GM12878 (cell line): Measurements from ENCODE around the gene SMAD9. TPM values are rescaled to one million over a fixed set of nuclear protein-coding genes. Genes with fewer than 3 reads are reported as not detected.

Experiments
- ATAC-seq: fragments of 200-7000 bp; cut with Tn5 transposase; 3 replicates; pipeline ENCODE4 v1.9.1; 2020; ENCODE audit warnings: mild to moderate bottlenecking, moderate library complexity
- BruUV-seq: library from RNA; stranded (reverse); fragments of 400-500 nt; replicated peaks from 2 replicates; lab custom pipeline; 2021; lab: Mats Ljungman, UMichigan
- CTCF ChIA-PET: fragments of 300-600 bp; sonication (Branson Sonifier 250); formaldehyde crosslinking; extraction: SDS; loops from one replicate; lab custom pipeline; 2021; ENCODE audit warnings: inconsistent platforms; lab: Yijun Ruan, JAX
- POLR2A ChIA-PET: fragments of 350-600 bp; formaldehyde crosslinking; extraction: SDS; loops from one replicate; lab custom pipeline; 2021; ENCODE audit warnings: inconsistent platforms; lab: Charles Lee
- RAD21 ChIA-PET: fragments of 300-600 bp; sonication (Branson Sonifier 250); formaldehyde crosslinking; loops from one replicate; lab custom pipeline; 2023; ENCODE audit warnings: antibody characterized with exemption; ENCODE audit not compliant: unreplicated experiment; lab: Charles Lee
- SMC1A ChIA-PET: fragments of 300-600 bp; sonication (Branson Sonifier 250); formaldehyde crosslinking; loops from one replicate; lab custom pipeline; 2023; ENCODE audit not compliant: unreplicated experiment, uncharacterized antibody; lab: Charles Lee
- DNase-seq: peaks from one replicate; pipeline ENCODE4 v3.0.0-alpha.2; 2011; ENCODE audit warnings: low read depth, low spot score
- FAIRE-seq: peaks from 3 replicates; lab custom pipeline; 2011; peaks lifted over from hg19 to GRCh38; lab: Jason Lieb, UNC
- H2AFZ ChIP-seq: 2 replicates; pipeline ENCODE4 v1.6.0; 2011; ENCODE audit warnings: low read depth, low read length, control low read depth; ENCODE audit not compliant: control insufficient read depth
- H3K27ac ChIP-seq: 2 replicates; pipeline ENCODE4 v1.5.1; 2011; ENCODE audit warnings: control low read depth; ENCODE audit not compliant: control insufficient read depth, insufficient read depth
- H3K27me3 ChIP-seq, 2 experiments: replicated peaks in 1 of 2; 2 replicates each; pipeline versions ENCODE4 v1.6.0 to v1.6.1; 2011; ENCODE audit warnings: low read length in 1 of 2; ENCODE audit not compliant: control insufficient read depth in 2 of 2, insufficient read depth in 2 of 2
- H3K36me3 ChIP-seq, 2 experiments: 2 replicates each; pipeline ENCODE4 v1.5.1; 2011; ENCODE audit warnings: low read length in 1 of 2; ENCODE audit not compliant: control insufficient read depth in 2 of 2, insufficient read depth in 2 of 2
- H3K4me1 ChIP-seq: 2 replicates; pipeline ENCODE4 v1.6.1; 2011; ENCODE audit warnings: mild to moderate bottlenecking, low read length, moderate library complexity, mixed read lengths; ENCODE audit not compliant: control insufficient read depth, insufficient read depth
- H3K4me2 ChIP-seq: 2 replicates; pipeline ENCODE4 v1.6.0; 2011; ENCODE audit warnings: control low read depth; ENCODE audit not compliant: control insufficient read depth, insufficient read depth
- H3K4me3 ChIP-seq: fragments of 200-600 bp; sonication (generic); 2 replicates; pipeline ENCODE4 v1.5.1; 2016
- H3K79me2 ChIP-seq: 2 replicates; pipeline ENCODE4 v1.6.0; 2011; ENCODE audit warnings: low read length; ENCODE audit not compliant: control insufficient read depth, insufficient read depth
- H3K9ac ChIP-seq: 2 replicates; pipeline ENCODE4 v1.8.0; 2011; ENCODE audit warnings: low read length, control low read depth, mixed read lengths; ENCODE audit not compliant: control insufficient read depth, insufficient read depth
- H3K9me3 ChIP-seq: replicated peaks from 3 replicates; pipeline ENCODE4 v1.5.1; 2011; ENCODE audit warnings: mild to moderate bottlenecking, low read length; ENCODE audit not compliant: control insufficient read depth, insufficient read depth
- H4K20me1 ChIP-seq: 2 replicates; pipeline ENCODE4 v1.6.0; 2011; ENCODE audit not compliant: control insufficient read depth, insufficient read depth
- CBFB ChIP-seq: IDR thresholded peaks from 2 replicates; pipeline ENCODE4 v1.6.1; 2016; ENCODE audit warnings: antibody characterized with exemption, low read depth
- NFYB ChIP-seq: IDR thresholded peaks from 2 replicates; pipeline ENCODE4 v1.6.1; 2011; ENCODE audit warnings: low read depth, mild to moderate bottlenecking, low read length, improper control_type of control experiment, moderate library complexity; ENCODE audit not compliant: insufficient read depth
- PAX5 ChIP-seq: IDR thresholded peaks from 2 replicates; pipeline ENCODE4 v1.6.1; 2011; ENCODE audit warnings: low read depth, low read length, borderline replicate concordance
- TCF3 ChIP-seq: IDR thresholded peaks from 2 replicates; pipeline ENCODE4 v1.6.1; 2012; ENCODE audit warnings: low read depth, mild to moderate bottlenecking, low read length, borderline replicate concordance; ENCODE audit not compliant: insufficient read depth
- WGBS: methylation state at CpG from one replicate; pipeline ENCODE4 v1.1.6; 2016; ENCODE audit warnings: low lambda C conversion rate; ENCODE audit not compliant: insufficient replicate concordance, insufficient coverage; ENCODE audit errors: missing lambda C conversion rate; 5-methylcytosine and 5-hydroxymethylcytosine counted together
- in situ Hi-C: fragments of 300-500 bp; cut with MboI; formaldehyde crosslinking; loops from 9 replicates; pipeline ENCODE4 v1.14.3; 2018; ENCODE audit warnings: mixed read lengths
- intact Hi-C: fragments of 100-400 bp; cut with micrococcal nuclease; formaldehyde crosslinking; loops from one replicate; pipeline ENCODE4 v1.14.2; 2022; ENCODE audit not compliant: unreplicated experiment
- polyA plus RNA-seq, 11 experiments: library from polyadenylated mRNA; depleted of rRNA in 4 of 11; unstranded in 6 of 11; stranded (reverse) in 5 of 11; fragments of >200 nt; fragmentation: Nextera tagmentation in 4 of 11; fragmentation: Illumina TruSeq in 1 of 11; extraction: Ambion mirVana in 4 of 11; extraction: Trizol in 1 of 11; gene quantifications; 1 replicate in 1 of 11; 2 replicates in 10 of 11; pipeline versions ENCODE4 v1.2.1 to v1.2.3, GENCODE V29; 2011 to 2016; ENCODE audit warnings: inconsistent platforms in 2 of 11, missing spikeins in 2 of 11, low read depth in 1 of 11
- total RNA-seq, 4 experiments: library from RNA; depleted of rRNA in 3 of 4; stranded (reverse); fragments of >200 nt in 3 of 4; fragmentation: Illumina TruSeq in 1 of 4; extraction: Trizol in 1 of 4; gene quantifications; 2 replicates each; pipeline versions ENCODE4 v1.2.1 to v1.2.3, GENCODE V29; 2013 to 2021
- TF ChIP-seq, protein P1 (sequence below): fragments of 450-650 bp; IDR thresholded peaks from 2 replicates; pipeline ENCODE4 v1.6.1; 2016; ENCODE audit warnings: mild to moderate bottlenecking
- TF ChIP-seq, protein P2 (sequence below): IDR thresholded peaks from 2 replicates; pipeline ENCODE4 v1.6.1; 2011; ENCODE audit warnings: borderline replicate concordance, low read depth, mild to moderate bottlenecking, moderate library complexity, low read length; ENCODE audit not compliant: insufficient read depth, poor library complexity, severe bottlenecking
- TF ChIP-seq, protein P3 (sequence below): fragments of 450-650 bp; conservative IDR thresholded peaks from 2 replicates; pipeline ENCODE4 v1.6.1; 2017; ENCODE audit warnings: mild to moderate bottlenecking, moderate library complexity
- TF ChIP-seq, protein P4 (sequence below): fragments of 450-650 bp; IDR thresholded peaks from 2 replicates; pipeline ENCODE4 v1.6.1; 2018; ENCODE audit warnings: mild to moderate bottlenecking, low read depth, moderate library complexity; ENCODE audit not compliant: partially characterized antibody
- TF ChIP-seq, protein P5 (sequence below): IDR thresholded peaks from 2 replicates; pipeline ENCODE4 v1.6.1; 2012; ENCODE audit warnings: low read depth, low read length, improper control_type of control experiment
- TF ChIP-seq, protein P6 (sequence below): fragments of 450-650 bp; IDR thresholded peaks from 2 replicates; pipeline ENCODE4 v1.6.1; 2016; ENCODE audit warnings: mild to moderate bottlenecking

SMAD9 gene
- total and polyA plus RNA-seq, 10 of the 15 experiments (the other 5 are each of a cell fraction or from before 2014, with no cell fraction given) = 0.22 to 0.69 (median 0.42) TPM; not detected in 6

DNA sequence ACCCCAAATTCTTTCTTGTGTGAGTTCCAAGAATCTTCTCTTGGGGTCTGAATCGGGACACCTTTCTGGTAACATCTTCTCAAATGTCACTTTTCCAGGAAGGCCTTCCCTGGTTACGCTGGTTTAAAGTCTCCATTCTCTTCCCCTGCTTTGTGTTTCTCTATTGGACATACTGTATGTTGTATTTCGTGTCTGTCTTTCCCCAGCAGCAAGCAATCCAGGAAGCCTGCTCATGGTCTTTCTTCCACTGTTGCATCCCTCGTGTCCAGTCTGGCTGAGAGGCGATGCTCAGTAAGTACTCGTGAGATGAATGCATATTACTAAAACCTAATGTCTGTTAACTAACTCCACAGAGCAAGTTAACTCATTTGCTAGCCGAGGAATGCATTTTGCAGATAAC lies 57.3 kb downstream of the SMAD9 start:
- no peak overlapping the region for H3K27ac ChIP-seq
- peaks cover 0 to 1% of the 10 kb centered on the region in 2 experiments; a peak in 2 of 4 replicates for H3K27me3 ChIP-seq
- RAD21 ChIA-PET = no interaction called here
- H3K36me3 ChIP-seq = no peaks in the 10 kb centered on the region
- H3K4me1 ChIP-seq = no peaks in the 10 kb centered on the region
- WGBS = 43% methylated on average over 7 of the region's 7 CpGs
- no peak for TF ChIP-seq TCF3
- TF ChIP-seq, protein P1, sequence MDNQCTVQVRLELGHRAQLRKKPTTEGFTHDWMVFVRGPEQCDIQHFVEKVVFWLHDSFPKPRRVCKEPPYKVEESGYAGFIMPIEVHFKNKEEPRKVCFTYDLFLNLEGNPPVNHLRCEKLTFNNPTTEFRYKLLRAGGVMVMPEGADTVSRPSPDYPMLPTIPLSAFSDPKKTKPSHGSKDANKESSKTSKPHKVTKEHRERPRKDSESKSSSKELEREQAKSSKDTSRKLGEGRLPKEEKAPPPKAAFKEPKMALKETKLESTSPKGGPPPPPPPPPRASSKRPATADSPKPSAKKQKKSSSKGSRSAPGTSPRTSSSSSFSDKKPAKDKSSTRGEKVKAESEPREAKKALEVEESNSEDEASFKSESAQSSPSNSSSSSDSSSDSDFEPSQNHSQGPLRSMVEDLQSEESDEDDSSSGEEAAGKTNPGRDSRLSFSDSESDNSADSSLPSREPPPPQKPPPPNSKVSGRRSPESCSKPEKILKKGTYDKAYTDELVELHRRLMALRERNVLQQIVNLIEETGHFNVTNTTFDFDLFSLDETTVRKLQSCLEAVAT = no peak
- no peak for TF ChIP-seq NFYB
- TF ChIP-seq, protein P2, sequence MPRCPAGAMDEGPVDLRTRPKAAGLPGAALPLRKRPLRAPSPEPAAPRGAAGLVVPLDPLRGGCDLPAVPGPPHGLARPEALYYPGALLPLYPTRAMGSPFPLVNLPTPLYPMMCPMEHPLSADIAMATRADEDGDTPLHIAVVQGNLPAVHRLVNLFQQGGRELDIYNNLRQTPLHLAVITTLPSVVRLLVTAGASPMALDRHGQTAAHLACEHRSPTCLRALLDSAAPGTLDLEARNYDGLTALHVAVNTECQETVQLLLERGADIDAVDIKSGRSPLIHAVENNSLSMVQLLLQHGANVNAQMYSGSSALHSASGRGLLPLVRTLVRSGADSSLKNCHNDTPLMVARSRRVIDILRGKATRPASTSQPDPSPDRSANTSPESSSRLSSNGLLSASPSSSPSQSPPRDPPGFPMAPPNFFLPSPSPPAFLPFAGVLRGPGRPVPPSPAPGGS = no peak
- no peak for TF ChIP-seq PAX5
- TF ChIP-seq, protein P3, sequence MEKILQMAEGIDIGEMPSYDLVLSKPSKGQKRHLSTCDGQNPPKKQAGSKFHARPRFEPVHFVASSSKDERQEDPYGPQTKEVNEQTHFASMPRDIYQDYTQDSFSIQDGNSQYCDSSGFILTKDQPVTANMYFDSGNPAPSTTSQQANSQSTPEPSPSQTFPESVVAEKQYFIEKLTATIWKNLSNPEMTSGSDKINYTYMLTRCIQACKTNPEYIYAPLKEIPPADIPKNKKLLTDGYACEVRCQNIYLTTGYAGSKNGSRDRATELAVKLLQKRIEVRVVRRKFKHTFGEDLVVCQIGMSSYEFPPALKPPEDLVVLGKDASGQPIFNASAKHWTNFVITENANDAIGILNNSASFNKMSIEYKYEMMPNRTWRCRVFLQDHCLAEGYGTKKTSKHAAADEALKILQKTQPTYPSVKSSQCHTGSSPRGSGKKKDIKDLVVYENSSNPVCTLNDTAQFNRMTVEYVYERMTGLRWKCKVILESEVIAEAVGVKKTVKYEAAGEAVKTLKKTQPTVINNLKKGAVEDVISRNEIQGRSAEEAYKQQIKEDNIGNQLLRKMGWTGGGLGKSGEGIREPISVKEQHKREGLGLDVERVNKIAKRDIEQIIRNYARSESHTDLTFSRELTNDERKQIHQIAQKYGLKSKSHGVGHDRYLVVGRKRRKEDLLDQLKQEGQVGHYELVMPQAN = no peak
- TF ChIP-seq, protein P4, sequence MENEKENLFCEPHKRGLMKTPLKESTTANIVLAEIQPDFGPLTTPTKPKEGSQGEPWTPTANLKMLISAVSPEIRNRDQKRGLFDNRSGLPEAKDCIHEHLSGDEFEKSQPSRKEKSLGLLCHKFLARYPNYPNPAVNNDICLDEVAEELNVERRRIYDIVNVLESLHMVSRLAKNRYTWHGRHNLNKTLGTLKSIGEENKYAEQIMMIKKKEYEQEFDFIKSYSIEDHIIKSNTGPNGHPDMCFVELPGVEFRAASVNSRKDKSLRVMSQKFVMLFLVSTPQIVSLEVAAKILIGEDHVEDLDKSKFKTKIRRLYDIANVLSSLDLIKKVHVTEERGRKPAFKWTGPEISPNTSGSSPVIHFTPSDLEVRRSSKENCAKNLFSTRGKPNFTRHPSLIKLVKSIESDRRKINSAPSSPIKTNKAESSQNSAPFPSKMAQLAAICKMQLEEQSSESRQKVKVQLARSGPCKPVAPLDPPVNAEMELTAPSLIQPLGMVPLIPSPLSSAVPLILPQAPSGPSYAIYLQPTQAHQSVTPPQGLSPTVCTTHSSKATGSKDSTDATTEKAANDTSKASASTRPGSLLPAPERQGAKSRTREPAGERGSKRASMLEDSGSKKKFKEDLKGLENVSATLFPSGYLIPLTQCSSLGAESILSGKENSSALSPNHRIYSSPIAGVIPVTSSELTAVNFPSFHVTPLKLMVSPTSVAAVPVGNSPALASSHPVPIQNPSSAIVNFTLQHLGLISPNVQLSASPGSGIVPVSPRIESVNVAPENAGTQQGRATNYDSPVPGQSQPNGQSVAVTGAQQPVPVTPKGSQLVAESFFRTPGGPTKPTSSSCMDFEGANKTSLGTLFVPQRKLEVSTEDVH = no peak
- TF ChIP-seq, protein P5, sequence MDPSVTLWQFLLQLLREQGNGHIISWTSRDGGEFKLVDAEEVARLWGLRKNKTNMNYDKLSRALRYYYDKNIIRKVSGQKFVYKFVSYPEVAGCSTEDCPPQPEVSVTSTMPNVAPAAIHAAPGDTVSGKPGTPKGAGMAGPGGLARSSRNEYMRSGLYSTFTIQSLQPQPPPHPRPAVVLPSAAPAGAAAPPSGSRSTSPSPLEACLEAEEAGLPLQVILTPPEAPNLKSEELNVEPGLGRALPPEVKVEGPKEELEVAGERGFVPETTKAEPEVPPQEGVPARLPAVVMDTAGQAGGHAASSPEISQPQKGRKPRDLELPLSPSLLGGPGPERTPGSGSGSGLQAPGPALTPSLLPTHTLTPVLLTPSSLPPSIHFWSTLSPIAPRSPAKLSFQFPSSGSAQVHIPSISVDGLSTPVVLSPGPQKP = no peak
- TF ChIP-seq CBFB = no peak
- TF ChIP-seq, protein P6, sequence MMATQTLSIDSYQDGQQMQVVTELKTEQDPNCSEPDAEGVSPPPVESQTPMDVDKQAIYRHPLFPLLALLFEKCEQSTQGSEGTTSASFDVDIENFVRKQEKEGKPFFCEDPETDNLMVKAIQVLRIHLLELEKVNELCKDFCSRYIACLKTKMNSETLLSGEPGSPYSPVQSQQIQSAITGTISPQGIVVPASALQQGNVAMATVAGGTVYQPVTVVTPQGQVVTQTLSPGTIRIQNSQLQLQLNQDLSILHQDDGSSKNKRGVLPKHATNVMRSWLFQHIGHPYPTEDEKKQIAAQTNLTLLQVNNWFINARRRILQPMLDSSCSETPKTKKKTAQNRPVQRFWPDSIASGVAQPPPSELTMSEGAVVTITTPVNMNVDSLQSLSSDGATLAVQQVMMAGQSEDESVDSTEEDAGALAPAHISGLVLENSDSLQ = no peak
- H3K9me3 ChIP-seq = no peaks in the 10 kb centered on the region
- H3K79me2 ChIP-seq = no peaks in the 10 kb centered on the region
- POLR2A ChIA-PET = no interaction called here
- intact Hi-C loops = no loop called here
- no peak overlapping the region for H3K4me2 ChIP-seq
- H4K20me1 ChIP-seq = no peaks in the 10 kb centered on the region
- no TSS peak for BruUV-seq
- CTCF ChIA-PET = no interaction called here
- no peak overlapping the region for H2AFZ ChIP-seq
- in situ Hi-C loops = no loop called here
- SMC1A ChIA-PET = no interaction called here
- ATAC-seq (no peak), FAIRE-seq (no peak), DNase-seq (no peak)
- no peak overlapping the region for H3K9ac ChIP-seq
- H3K4me3 ChIP-seq = no peak overlapping the region
